Measurements from ENCODE around the gene GTF2IRD1. TPM values are rescaled to one million over a fixed set of nuclear protein-coding genes. Genes with fewer than 3 reads are reported as not detected.

Gene GTF2IRD1
- polyA plus RNA-seq, 3 donors from 2014 or later: not detected

DNA sequence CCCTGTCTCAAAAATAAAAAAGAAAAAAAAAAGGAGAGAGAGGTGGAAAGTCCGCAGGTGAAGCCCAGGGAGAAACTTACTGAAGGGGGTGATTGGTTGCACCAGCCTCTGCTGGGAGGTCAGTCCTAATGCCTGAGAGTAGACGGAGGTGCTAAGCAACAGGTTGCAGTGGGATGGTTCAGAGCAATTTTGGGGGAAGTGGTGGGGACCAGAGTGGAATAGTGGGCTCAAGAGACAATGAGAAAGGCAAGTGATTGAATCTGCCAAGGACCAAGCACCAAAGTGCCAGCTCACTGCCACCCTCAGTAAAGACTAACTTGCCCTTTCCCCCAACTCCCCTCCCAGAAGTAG is 113.6 kb downstream of the GTF2IRD1 start:
- Mint-ChIP-seq H3K27ac (no peak overlapping the region), H3K36me3 (no peaks in the 10 kb centered on the region), H3K4me3 (no peak overlapping the region), H3K4me1 (no peaks in the 10 kb centered on the region), H3K27me3 (ENCODE audit: low read depth in 3 of 3) (peaks cover 0 to 6% (median 2%) of the 10 kb centered on the region in 3 donors), H3K9me3 (no peaks in the 10 kb centered on the region)
- no peak for DNase-seq

GRCh38 chr7:74568658-74569057 is 115.0 kb downstream of the GTF2IRD1 start:
- Mint-ChIP-seq H3K27ac (no peak overlapping the region), H3K4me1 (no peaks in the 10 kb centered on the region), H3K9me3 (no peaks in the 10 kb centered on the region), H3K27me3 (ENCODE audit: low read depth in 3 of 3) (peaks cover 3 to 6% (median 5%) of the 10 kb centered on the region in 3 donors), H3K36me3 (no peaks in the 10 kb centered on the region), H3K4me3 (no peak overlapping the region)
- DNase-seq: no peak

DNA sequence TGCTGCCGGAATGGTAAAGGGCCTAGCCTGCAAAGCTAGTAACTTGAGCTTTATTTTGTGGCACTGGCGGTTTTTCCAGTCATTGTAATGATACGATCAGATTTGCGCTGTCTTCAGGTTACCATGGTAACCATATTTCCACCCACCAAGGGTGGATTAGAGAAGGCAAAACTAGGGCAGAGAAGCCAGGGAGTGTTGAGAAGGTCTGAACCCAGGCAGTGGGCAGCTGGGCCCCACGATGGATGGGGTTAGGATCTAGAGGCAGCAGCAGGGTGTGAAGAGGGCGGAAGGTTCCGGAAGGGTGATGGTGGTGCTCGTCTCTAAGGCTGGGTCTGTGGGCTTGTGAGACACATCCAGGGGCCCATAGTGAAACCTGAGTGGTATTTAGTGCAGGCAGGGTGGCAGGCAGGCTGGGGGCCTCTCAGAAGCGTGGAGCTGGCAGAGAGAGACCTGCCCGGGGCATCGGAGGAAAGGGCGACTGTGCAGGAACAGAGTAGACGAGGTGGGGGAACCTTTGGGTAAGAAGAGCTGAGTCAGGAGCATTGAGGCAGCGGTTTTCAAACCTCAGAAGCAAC is 115.9 kb downstream of the GTF2IRD1 start:
- H3K4me3 Mint-ChIP-seq: peak overlapping the region in 2 of 5 donors; percentile 42 to 69
- no peaks in the 10 kb centered on the region for H3K4me1 Mint-ChIP-seq
- H3K27ac Mint-ChIP-seq: peak overlapping the region in 3 of 6 donors; percentile 29 to 80 (median 33)
- H3K27me3 Mint-ChIP-seq (ENCODE audit: low read depth in 3 of 3): peaks cover 3 to 6% (median 5%) of the 10 kb centered on the region in 3 donors
- H3K36me3 Mint-ChIP-seq: no peaks in the 10 kb centered on the region
- no peak for DNase-seq
- H3K9me3 Mint-ChIP-seq: no peaks in the 10 kb centered on the region

DNA sequence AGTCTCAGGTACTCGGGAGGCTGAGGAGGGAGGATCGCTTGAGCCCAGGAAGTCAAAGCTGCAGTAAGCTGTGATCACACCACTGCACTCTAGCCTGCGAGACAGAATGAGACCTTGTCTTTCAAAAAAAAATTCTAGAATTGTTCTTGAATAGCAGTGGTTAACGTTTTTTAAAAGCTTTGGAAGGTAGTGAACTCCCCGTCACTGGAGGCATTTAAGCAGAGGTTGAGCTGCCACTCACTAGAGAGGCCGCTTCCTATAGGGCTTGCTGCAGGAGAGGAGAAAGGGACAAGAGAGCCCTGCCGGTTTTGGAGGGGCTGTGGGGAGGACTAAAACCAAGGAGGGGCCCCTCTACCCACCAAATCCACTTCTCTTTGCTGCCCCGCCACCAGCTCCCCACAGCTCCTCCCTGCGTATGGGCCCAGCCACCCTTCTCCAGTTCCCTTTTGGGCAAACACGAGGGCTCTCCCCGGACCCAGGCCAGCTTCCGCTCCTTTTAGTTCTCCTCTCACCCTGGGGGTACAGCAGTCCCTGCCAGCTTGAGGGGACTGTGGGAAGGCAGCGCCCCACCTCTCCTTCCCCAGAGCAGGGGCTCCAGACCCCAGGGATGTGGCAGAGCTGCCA is 116.9 kb downstream of the GTF2IRD1 start:
- Mint-ChIP-seq H3K27ac (no peak overlapping the region), H3K4me3 (no peak overlapping the region), H3K9me3 (no peaks in the 10 kb centered on the region), H3K27me3 (ENCODE audit: low read depth in 3 of 3) (peaks cover 3 to 6% (median 5%) of the 10 kb centered on the region in 3 donors), H3K4me1 (no peaks in the 10 kb centered on the region), H3K36me3 (no peaks in the 10 kb centered on the region)
- no peak for DNase-seq

GRCh38 chr7:74572301-74572979 is 118.7 kb downstream of the GTF2IRD1 start:
- Mint-ChIP-seq H3K36me3 (no peaks in the 10 kb centered on the region), H3K4me3 (no peak overlapping the region), H3K27ac (peak overlapping the region in 1 of 6 donors; percentile 46), H3K9me3 (no peaks in the 10 kb centered on the region), H3K27me3 (ENCODE audit: low read depth in 3 of 3) (peaks cover 2 to 6% (median 5%) of the 10 kb centered on the region in 3 donors), H3K4me1 (no peaks in the 10 kb centered on the region)
- DNase-seq: no peak

GRCh38 chr7:74573512-74573911 is 119.8 kb downstream of the GTF2IRD1 start:
- H3K27ac Mint-ChIP-seq: peak overlapping the region in 1 of 6 donors; percentile 21
- DNase-seq: no peak
- H3K4me1 Mint-ChIP-seq: no peaks in the 10 kb centered on the region
- H3K36me3 Mint-ChIP-seq: no peaks in the 10 kb centered on the region
- peak overlapping the region in 1 of 5 donors; percentile 27 for H3K4me3 Mint-ChIP-seq
- H3K27me3 Mint-ChIP-seq (ENCODE audit: low read depth in 3 of 3): peaks cover 2 to 5% (median 5%) of the 10 kb centered on the region in 3 donors
- no peaks in the 10 kb centered on the region for H3K9me3 Mint-ChIP-seq

DNA sequence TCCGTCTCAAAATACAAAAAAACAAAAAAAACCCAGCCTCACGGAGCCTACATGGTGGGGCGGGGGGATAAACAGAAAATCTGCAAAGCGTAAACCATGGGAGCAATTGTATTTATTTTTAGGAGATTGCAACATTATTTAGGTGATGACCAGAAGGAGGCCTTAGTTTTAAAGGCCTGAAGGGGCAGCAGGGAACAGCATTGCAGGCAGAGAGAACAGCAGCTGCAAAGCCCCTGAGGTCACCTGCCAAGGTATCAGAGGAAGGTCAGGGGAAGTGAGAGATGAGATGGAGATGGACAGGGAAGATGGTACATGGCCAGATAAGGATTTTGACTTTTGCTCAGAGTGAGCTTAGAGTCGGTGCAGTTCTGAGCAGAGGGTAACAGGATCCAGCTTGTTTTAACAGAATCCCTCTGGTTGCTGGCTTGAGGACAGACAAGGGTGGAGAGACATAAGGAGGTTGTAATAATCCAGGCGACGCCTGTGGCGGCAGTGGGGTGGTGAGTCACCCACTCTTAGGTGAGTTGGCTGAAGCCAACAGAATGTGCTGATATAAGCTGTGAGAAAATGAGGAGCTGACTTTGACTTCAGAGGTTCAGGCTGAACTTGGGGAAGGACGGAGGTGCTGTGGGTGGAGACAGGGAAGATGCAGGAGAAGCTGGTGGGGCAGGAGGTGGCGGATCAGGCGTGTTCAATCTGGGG is 121.5 kb downstream of the GTF2IRD1 start:
- no peaks in the 10 kb centered on the region for H3K9me3 Mint-ChIP-seq
- H3K27ac Mint-ChIP-seq: no peak overlapping the region
- peaks cover 0 to 5% (median 2%) of the 10 kb centered on the region in 3 donors for H3K27me3 Mint-ChIP-seq (ENCODE audit: low read depth in 3 of 3)
- H3K4me1 Mint-ChIP-seq: no peaks in the 10 kb centered on the region
- H3K36me3 Mint-ChIP-seq: no peaks in the 10 kb centered on the region
- no peak overlapping the region for H3K4me3 Mint-ChIP-seq
- DNase-seq: no peak

DNA sequence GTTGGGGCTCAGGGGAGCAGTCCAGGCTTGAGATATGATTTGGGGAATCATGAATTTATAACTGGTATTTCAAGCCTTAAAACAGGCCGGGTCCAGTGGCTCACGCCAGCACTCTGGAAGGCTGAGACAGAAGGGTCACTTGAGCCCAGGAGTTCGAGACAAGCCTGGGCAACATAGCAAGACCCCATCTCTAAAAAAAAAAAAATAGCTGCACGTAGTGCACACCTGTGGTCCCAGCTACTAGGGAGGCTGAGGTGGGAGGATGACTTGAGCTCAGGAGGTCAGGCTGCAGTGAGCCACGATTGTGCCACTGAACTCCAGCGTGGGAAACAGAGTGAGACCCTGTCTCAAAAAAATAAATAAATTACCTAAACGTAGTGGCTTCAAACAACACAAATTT is 122.1 kb downstream of the GTF2IRD1 start:
- Mint-ChIP-seq H3K9me3 (no peaks in the 10 kb centered on the region), H3K4me1 (no peaks in the 10 kb centered on the region), H3K4me3 (no peak overlapping the region), H3K36me3 (no peaks in the 10 kb centered on the region), H3K27me3 (ENCODE audit: low read depth in 3 of 3) (peaks cover 0 to 5% (median 2%) of the 10 kb centered on the region in 3 donors), H3K27ac (no peak overlapping the region)
- DNase-seq: no peak

GRCh38 chr7:74579800-74580685 is 126.3 kb downstream of the GTF2IRD1 start:
- no peaks in the 10 kb centered on the region for H3K36me3 Mint-ChIP-seq
- no peak for DNase-seq
- H3K4me3 Mint-ChIP-seq: no peak overlapping the region
- H3K4me1 Mint-ChIP-seq: no peaks in the 10 kb centered on the region
- H3K9me3 Mint-ChIP-seq: no peaks in the 10 kb centered on the region
- peaks cover 0 to 3% (median 0%) of the 10 kb centered on the region in 3 donors for H3K27me3 Mint-ChIP-seq (ENCODE audit: low read depth in 3 of 3)
- H3K27ac Mint-ChIP-seq: no peak overlapping the region

- H3K4me1 Mint-ChIP-seq: no peaks in the 10 kb centered on the region
- no peak overlapping the region for H3K27ac Mint-ChIP-seq
- no peak overlapping the region for H3K4me3 Mint-ChIP-seq
Measured at GRCh38 chr7:74581916-74582440, 128.3 kb downstream of the GTF2IRD1 start.

DNA sequence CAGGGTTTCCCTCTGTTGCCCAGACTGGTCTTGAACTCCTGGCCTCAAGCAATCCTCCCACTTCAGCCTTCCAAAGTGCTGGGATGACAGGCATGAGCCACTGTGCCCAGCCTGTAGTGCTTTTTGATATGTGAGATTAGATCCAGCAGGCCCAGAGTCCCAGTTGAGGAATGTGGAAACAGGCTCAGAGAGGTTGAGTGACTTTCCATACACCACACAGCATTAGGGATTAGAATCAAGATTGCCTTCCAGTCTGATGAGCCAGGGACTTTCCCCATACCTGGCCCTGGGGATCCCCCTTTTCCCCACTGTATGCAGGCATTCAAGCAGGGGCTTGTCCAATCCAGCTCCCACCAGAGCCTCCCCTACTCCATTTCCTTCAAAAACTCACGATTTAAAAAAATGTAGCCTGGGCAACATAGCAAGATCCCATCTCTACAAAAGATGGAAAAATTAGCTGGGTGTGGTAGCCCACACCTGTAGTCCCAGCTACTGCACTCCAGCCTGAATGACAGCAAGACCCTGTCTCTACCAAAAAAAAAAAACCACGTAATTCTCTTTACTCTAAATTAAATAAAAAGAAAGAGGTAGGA is 128.8 kb downstream of the GTF2IRD1 start:
- Mint-ChIP-seq H3K4me1 (peaks cover 0 to 2% of the 10 kb centered on the region in 2 donors), H3K27ac (no peak overlapping the region), H3K27me3 (ENCODE audit: low read depth in 3 of 3) (peaks cover 0 to 2% (median 0%) of the 10 kb centered on the region in 3 donors), H3K9me3 (no peaks in the 10 kb centered on the region), H3K36me3 (no peaks in the 10 kb centered on the region), H3K4me3 (no peak overlapping the region)
- no peak for DNase-seq

More at GRCh38 chr7:74581916-74582440, 128.3 kb downstream of the GTF2IRD1 start:
- Mint-ChIP-seq H3K36me3 (no peaks in the 10 kb centered on the region), H3K9me3 (no peaks in the 10 kb centered on the region), H3K27me3 (ENCODE audit: low read depth in 3 of 3) (peaks cover 0 to 3% (median 0%) of the 10 kb centered on the region in 3 donors)
- DNase-seq: no peak

DNA sequence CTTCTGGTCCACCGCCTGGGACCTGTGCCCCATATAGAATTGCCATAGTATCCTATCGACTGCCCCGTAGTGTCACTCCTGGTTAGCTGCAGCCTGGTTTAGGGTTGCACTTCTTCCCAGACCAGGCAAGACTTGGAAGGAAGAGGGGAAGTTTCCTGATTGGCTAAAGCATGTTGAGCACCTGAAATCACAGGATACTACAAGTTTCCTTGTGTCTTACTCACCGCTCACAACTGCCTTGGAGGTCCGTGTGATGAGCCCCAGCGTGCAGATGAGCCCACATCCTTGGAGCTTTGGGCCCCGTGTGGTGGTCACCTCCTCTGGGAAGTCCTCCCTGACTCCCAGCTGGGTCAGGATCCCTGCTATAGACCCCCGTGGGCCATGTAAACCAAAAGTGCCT is 129.9 kb downstream of the GTF2IRD1 start:
- H3K27me3 Mint-ChIP-seq (ENCODE audit: low read depth in 3 of 3): peaks cover 0 to 2% (median 0%) of the 10 kb centered on the region in 3 donors
- peaks cover 0 to 3% of the 10 kb centered on the region in 2 donors for H3K4me1 Mint-ChIP-seq
- no peak overlapping the region for H3K27ac Mint-ChIP-seq
- no peak for DNase-seq
- no peaks in the 10 kb centered on the region for H3K36me3 Mint-ChIP-seq
- H3K4me3 Mint-ChIP-seq: no peak overlapping the region
- H3K9me3 Mint-ChIP-seq: no peaks in the 10 kb centered on the region

Data from immature natural killer cell (primary cell).